ENCODE data around the gene ATP2B2. TPM values are rescaled to one million over a fixed set of nuclear protein-coding genes. Genes with fewer than 3 reads are reported as not detected.

The ATP2B2 gene
- total RNA-seq, 1 donor from 2014 or later: not detected

- intact Hi-C loops (cut with micrococcal nuclease): no loop called here
- no peak overlapping the region for H3K27ac Mint-ChIP-seq
- no peaks in the 10 kb centered on the region for H3K36me3 Mint-ChIP-seq (ENCODE audit: low read depth)
- H3K9me3 Mint-ChIP-seq: no peaks in the 10 kb centered on the region
- H3K27me3 Mint-ChIP-seq (ENCODE audit: insufficient read depth): no peaks in the 10 kb centered on the region
- no peak for DNase-seq (ENCODE audit: low spot score)
- H3K4me3 Mint-ChIP-seq: no peak overlapping the region
- no peaks in the 10 kb centered on the region for H3K4me1 Mint-ChIP-seq (ENCODE audit: low read depth)
These were observed 26.1 kb downstream of the ATP2B2 start for GRCh38 chr3:10479311-10479710.

GRCh38 chr3:10475983-10476382 is 29.4 kb downstream of the ATP2B2 start:
- H3K4me3 Mint-ChIP-seq: no peak overlapping the region
- H3K9me3 Mint-ChIP-seq: no peaks in the 10 kb centered on the region
- intact Hi-C loops (cut with micrococcal nuclease): no loop called here
- H3K27ac Mint-ChIP-seq: no peak overlapping the region
- H3K27me3 Mint-ChIP-seq (ENCODE audit: insufficient read depth): peaks cover 12% of the 10 kb centered on the region
- H3K36me3 Mint-ChIP-seq (ENCODE audit: low read depth): no peaks in the 10 kb centered on the region
- no peak for DNase-seq (ENCODE audit: low spot score)
- no peaks in the 10 kb centered on the region for H3K4me1 Mint-ChIP-seq (ENCODE audit: low read depth)

GRCh38 chr3:10474847-10475246 is 30.5 kb downstream of the ATP2B2 start:
- Mint-ChIP-seq H3K9me3 (no peaks in the 10 kb centered on the region), H3K4me3 (no peak overlapping the region), H3K36me3 (ENCODE audit: low read depth) (no peaks in the 10 kb centered on the region), H3K27ac (no peak overlapping the region), H3K4me1 (ENCODE audit: low read depth) (no peaks in the 10 kb centered on the region), H3K27me3 (ENCODE audit: insufficient read depth) (peaks cover 16% of the 10 kb centered on the region)
- intact Hi-C loops (cut with micrococcal nuclease): no loop called here
- no peak for DNase-seq (ENCODE audit: low spot score)

- DNase-seq (ENCODE audit: low spot score): no peak
- H3K9me3 Mint-ChIP-seq: no peaks in the 10 kb centered on the region
- H3K36me3 Mint-ChIP-seq (ENCODE audit: low read depth): no peaks in the 10 kb centered on the region
- no peaks in the 10 kb centered on the region for H3K4me1 Mint-ChIP-seq (ENCODE audit: low read depth)
- no peak overlapping the region for H3K4me3 Mint-ChIP-seq
- no peak overlapping the region for H3K27ac Mint-ChIP-seq
- peaks cover 16% of the 10 kb centered on the region for H3K27me3 Mint-ChIP-seq (ENCODE audit: insufficient read depth)
- intact Hi-C loops (cut with micrococcal nuclease): no loop called here
These were observed 31.1 kb downstream of the ATP2B2 start for GRCh38 chr3:10474275-10474646.

GRCh38 chr3:10473581-10474274 is 31.7 kb downstream of the ATP2B2 start:
- Mint-ChIP-seq H3K4me3 (no peak overlapping the region), H3K27ac (no peak overlapping the region), H3K27me3 (ENCODE audit: insufficient read depth) (peaks cover 16% of the 10 kb centered on the region), H3K9me3 (no peaks in the 10 kb centered on the region), H3K4me1 (ENCODE audit: low read depth) (no peaks in the 10 kb centered on the region), H3K36me3 (ENCODE audit: low read depth) (no peaks in the 10 kb centered on the region)
- intact Hi-C loops (cut with micrococcal nuclease): no loop called here
- no peak for DNase-seq (ENCODE audit: low spot score)

- no peaks in the 10 kb centered on the region for H3K9me3 Mint-ChIP-seq
- intact Hi-C loops (cut with micrococcal nuclease): no loop called here
- H3K27me3 Mint-ChIP-seq (ENCODE audit: insufficient read depth): peaks cover 16% of the 10 kb centered on the region
- no peaks in the 10 kb centered on the region for H3K36me3 Mint-ChIP-seq (ENCODE audit: low read depth)
- H3K4me1 Mint-ChIP-seq (ENCODE audit: low read depth): no peaks in the 10 kb centered on the region
- no peak overlapping the region for H3K4me3 Mint-ChIP-seq
- DNase-seq (ENCODE audit: low spot score): no peak
- H3K27ac Mint-ChIP-seq: no peak overlapping the region
These were observed 32.4 kb downstream of the ATP2B2 start for GRCh38 chr3:10472877-10473440.

GRCh38 chr3:10471054-10471688 is 34.2 kb downstream of the ATP2B2 start:
- no peak overlapping the region for H3K4me3 Mint-ChIP-seq
- H3K4me1 Mint-ChIP-seq (ENCODE audit: low read depth): no peaks in the 10 kb centered on the region
- H3K36me3 Mint-ChIP-seq (ENCODE audit: low read depth): no peaks in the 10 kb centered on the region
- intact Hi-C loops (cut with micrococcal nuclease): no loop called here
- DNase-seq (ENCODE audit: low spot score): no peak
- no peaks in the 10 kb centered on the region for H3K9me3 Mint-ChIP-seq
- H3K27ac Mint-ChIP-seq: no peak overlapping the region
- peaks cover 17% of the 10 kb centered on the region for H3K27me3 Mint-ChIP-seq (ENCODE audit: insufficient read depth)

- no peaks in the 10 kb centered on the region for H3K4me1 Mint-ChIP-seq (ENCODE audit: low read depth)
- peaks cover 17% of the 10 kb centered on the region for H3K27me3 Mint-ChIP-seq (ENCODE audit: insufficient read depth)
- H3K9me3 Mint-ChIP-seq: no peaks in the 10 kb centered on the region
- H3K36me3 Mint-ChIP-seq (ENCODE audit: low read depth): no peaks in the 10 kb centered on the region
- no peak overlapping the region for H3K27ac Mint-ChIP-seq
- intact Hi-C loops (cut with micrococcal nuclease): no loop called here
- DNase-seq (ENCODE audit: low spot score): no peak
- no peak overlapping the region for H3K4me3 Mint-ChIP-seq
These were observed 35.0 kb downstream of the ATP2B2 start for GRCh38 chr3:10470120-10471053.

- DNase-seq (ENCODE audit: low spot score): no peak
- H3K36me3 Mint-ChIP-seq (ENCODE audit: low read depth): no peaks in the 10 kb centered on the region
- H3K4me3 Mint-ChIP-seq: no peak overlapping the region
- intact Hi-C loops (cut with micrococcal nuclease): no loop called here
- H3K9me3 Mint-ChIP-seq: no peaks in the 10 kb centered on the region
- no peak overlapping the region for H3K27ac Mint-ChIP-seq
- H3K4me1 Mint-ChIP-seq (ENCODE audit: low read depth): no peaks in the 10 kb centered on the region
- H3K27me3 Mint-ChIP-seq (ENCODE audit: insufficient read depth): peaks cover 17% of the 10 kb centered on the region
These were observed 35.8 kb downstream of the ATP2B2 start for GRCh38 chr3:10469441-10470119.

- no peak overlapping the region for H3K4me3 Mint-ChIP-seq
- H3K27ac Mint-ChIP-seq: no peak overlapping the region
- H3K27me3 Mint-ChIP-seq (ENCODE audit: insufficient read depth): peaks cover 17% of the 10 kb centered on the region
- no peaks in the 10 kb centered on the region for H3K9me3 Mint-ChIP-seq
- H3K4me1 Mint-ChIP-seq (ENCODE audit: low read depth): no peaks in the 10 kb centered on the region
- intact Hi-C loops (cut with micrococcal nuclease): no loop called here
- no peaks in the 10 kb centered on the region for H3K36me3 Mint-ChIP-seq (ENCODE audit: low read depth)
- DNase-seq (ENCODE audit: low spot score): no peak
These were observed 36.6 kb downstream of the ATP2B2 start for GRCh38 chr3:10468613-10469354.

GRCh38 chr3:10467904-10468612 is 37.3 kb downstream of the ATP2B2 start:
- Mint-ChIP-seq H3K4me1 (ENCODE audit: low read depth) (no peaks in the 10 kb centered on the region), H3K27ac (no peak overlapping the region), H3K27me3 (ENCODE audit: insufficient read depth) (peaks cover 15% of the 10 kb centered on the region), H3K4me3 (no peak overlapping the region), H3K9me3 (no peaks in the 10 kb centered on the region), H3K36me3 (ENCODE audit: low read depth) (no peaks in the 10 kb centered on the region)
- intact Hi-C loops (cut with micrococcal nuclease): no loop called here
- DNase-seq (ENCODE audit: low spot score): no peak

Measured in activated T-helper 1 cell treated with anti-CD3 and anti-CD28 coated beads, Interleukin-12 subunit alpha, Interleukin-12 subunit beta, Interleukin-2, Interleukin-4 antibody, amounts not matched to agents 30 ng/mL and 10 ng/mL and 1 ng/mL, durations not matched to agents 14 hours and 24 hours and 36 hours (primary cell).